H9 (cell line): ENCODE data around the gene TRIM65. TPM values are rescaled to one million over a fixed set of nuclear protein-coding genes. Genes with fewer than 3 reads are reported as not detected.

Experiments used
- DNase-seq: peaks from one replicate; pipeline ENCODE4 v3.0.0-alpha.2; 2017
- H2AFZ ChIP-seq: one replicate; pipeline ENCODE4 v1.6.1; 2013; ENCODE audit warnings: mild to moderate bottlenecking, low read length, control low read depth, moderate library complexity
- H2AK5ac ChIP-seq: 2 replicates; pipeline ENCODE4 v1.6.1; 2013; ENCODE audit warnings: low read length, control low read depth, mixed read lengths; ENCODE audit not compliant: insufficient read length
- H2BK120ac ChIP-seq: one replicate; pipeline ENCODE4 v1.6.1; 2013; ENCODE audit warnings: low read depth, mild to moderate bottlenecking, low read length, control low read depth, inconsistent platforms; ENCODE audit not compliant: poor library complexity, severe bottlenecking
- H2BK12ac ChIP-seq: 2 replicates; pipeline ENCODE4 v1.6.1; 2013; ENCODE audit warnings: low read length, control low read depth, mixed read lengths, low read depth; ENCODE audit not compliant: insufficient read length
- H2BK15ac ChIP-seq: 2 replicates; pipeline ENCODE4 v1.6.1; 2013; ENCODE audit warnings: low read depth, low read length, control low read depth
- H2BK20ac ChIP-seq: one replicate; pipeline ENCODE4 v1.6.1; 2013; ENCODE audit warnings: low read depth, mild to moderate bottlenecking, low read length, control low read depth, inconsistent platforms; ENCODE audit not compliant: poor library complexity, severe bottlenecking
- H2BK5ac ChIP-seq: 2 replicates; pipeline ENCODE4 v1.6.1; 2013; ENCODE audit warnings: low read length, control low read depth, mixed read lengths; ENCODE audit not compliant: insufficient read length
- H3K14ac ChIP-seq: 2 replicates; pipeline ENCODE4 v1.6.1; 2013; ENCODE audit warnings: low read length, control low read depth; ENCODE audit not compliant: insufficient read depth
- H3K18ac ChIP-seq: 2 replicates; pipeline ENCODE4 v1.6.1; 2013; ENCODE audit warnings: low read depth, mild to moderate bottlenecking, mixed read lengths, low read length, control low read depth; ENCODE audit not compliant: insufficient read length
- H3K23ac ChIP-seq: 2 replicates; pipeline ENCODE4 v1.6.1; 2013; ENCODE audit warnings: low read length, control low read depth, mixed read lengths, low read depth; ENCODE audit not compliant: insufficient read length
- H3K23me2 ChIP-seq: 2 replicates; pipeline ENCODE4 v1.6.1; 2013; ENCODE audit warnings: low read depth, mild to moderate bottlenecking, mixed read lengths, low read length, control low read depth; ENCODE audit not compliant: insufficient read length, poor library complexity, severe bottlenecking
- H3K27ac ChIP-seq: 2 replicates; pipeline ENCODE4 v1.5.1; 2013; ENCODE audit warnings: low read length, control low read depth, mixed read lengths, low read depth; ENCODE audit not compliant: insufficient read length
- H3K27me3 ChIP-seq: 2 replicates; pipeline ENCODE4 v1.6.1; 2013; ENCODE audit warnings: low read length, control low read depth, inconsistent platforms; ENCODE audit not compliant: insufficient read depth
- H3K4ac ChIP-seq: 2 replicates; pipeline ENCODE4 v1.6.1; 2013; ENCODE audit warnings: low read depth, mild to moderate bottlenecking, control low read depth, inconsistent platforms, low read length, moderate library complexity
- H3K4me1 ChIP-seq: 2 replicates; pipeline ENCODE4 v1.6.1; 2013; ENCODE audit warnings: low read length, control low read depth, inconsistent platforms; ENCODE audit not compliant: insufficient read depth
- H3K4me2 ChIP-seq: 2 replicates; pipeline ENCODE4 v1.6.1; 2013; ENCODE audit warnings: low read length, control low read depth, mixed read lengths; ENCODE audit not compliant: insufficient read length, insufficient read depth
- H3K56ac ChIP-seq: 2 replicates; pipeline ENCODE4 v1.6.1; 2013; ENCODE audit warnings: low read depth, mild to moderate bottlenecking, mixed read lengths, low read length, control low read depth; ENCODE audit not compliant: insufficient read length
- H3K79me1 ChIP-seq: 2 replicates; pipeline ENCODE4 v1.6.1; 2013; ENCODE audit warnings: low read depth, mild to moderate bottlenecking, moderate library complexity, low read length, control low read depth, inconsistent platforms; ENCODE audit not compliant: insufficient read depth, poor library complexity, severe bottlenecking
- H3K79me2 ChIP-seq: 2 replicates; pipeline ENCODE4 v1.6.1; 2013; ENCODE audit warnings: low read length, control low read depth, inconsistent platforms; ENCODE audit not compliant: insufficient read depth
- H3K9ac ChIP-seq: 2 replicates; pipeline ENCODE4 v1.6.1; 2013; ENCODE audit warnings: low read length, control low read depth, mixed read lengths; ENCODE audit not compliant: insufficient read length; ENCODE audit errors: extremely low read depth
- H3K9me3 ChIP-seq: one replicate; pipeline ENCODE4 v1.6.1; 2013; ENCODE audit warnings: low read depth, low read length, inconsistent platforms; ENCODE audit not compliant: control insufficient read depth
- H3T11ph ChIP-seq: one replicate; pipeline ENCODE4 v1.6.1; 2013; ENCODE audit warnings: mild to moderate bottlenecking, low read length, control low read depth, inconsistent platforms
- H4K20me1 ChIP-seq: one replicate; pipeline ENCODE4 v1.6.1; 2013; ENCODE audit not compliant: control insufficient read depth, insufficient read length, insufficient read depth
- H4K5ac ChIP-seq: 2 replicates; pipeline ENCODE4 v1.6.1; 2013; ENCODE audit warnings: low read depth, mild to moderate bottlenecking, mixed read lengths, low read length, control low read depth; ENCODE audit not compliant: insufficient read length
- H4K8ac ChIP-seq: replicated peaks from 2 replicates; pipeline ENCODE4 v1.6.1; 2013; ENCODE audit warnings: low read length, control low read depth, mixed read lengths, low read depth; ENCODE audit not compliant: insufficient read length
- H4K91ac ChIP-seq: 2 replicates; pipeline ENCODE4 v1.6.1; 2013; ENCODE audit warnings: low read depth, mild to moderate bottlenecking, moderate library complexity, mixed read lengths, low read length, control low read depth; ENCODE audit not compliant: insufficient read length
- H3K27ac Mint-ChIP-seq, 3 experiments: 2 replicates in 2 of 3; 3 replicates in 1 of 3; pipeline ENCODE4 v1.8.0; 2020 to 2021; ENCODE audit warnings: mixed read lengths in 3 of 3, mild to moderate bottlenecking in 1 of 3, moderate library complexity in 1 of 3
- H3K27me3 Mint-ChIP-seq: 2 replicates; pipeline ENCODE4 v1.8.0; 2021; ENCODE audit warnings: low read depth, mild to moderate bottlenecking, moderate library complexity, mixed read lengths
- H3K36me3 Mint-ChIP-seq, 3 experiments: 2 replicates in 2 of 3; 3 replicates in 1 of 3; pipeline ENCODE4 v1.8.0; 2020 to 2021; ENCODE audit warnings: low read depth in 3 of 3, mixed read lengths in 3 of 3; ENCODE audit not compliant: insufficient read depth in 1 of 3
- H3K4me1 Mint-ChIP-seq, 2 experiments: 2 replicates each; pipeline ENCODE4 v1.8.0; 2020; ENCODE audit warnings: mixed read lengths in 2 of 2
- H3K4me3 Mint-ChIP-seq, 2 experiments: 2 replicates in 1 of 2; 3 replicates in 1 of 2; pipeline ENCODE4 v1.8.0; 2020 to 2021; ENCODE audit warnings: mild to moderate bottlenecking in 2 of 2, mixed read lengths in 2 of 2, moderate library complexity in 1 of 2
- H3K9me3 Mint-ChIP-seq, 2 experiments: 2 replicates in 1 of 2; 3 replicates in 1 of 2; pipeline ENCODE4 v1.8.0; 2020; ENCODE audit warnings: mild to moderate bottlenecking in 2 of 2, mixed read lengths in 2 of 2, moderate library complexity in 1 of 2
- CTCF ChIP-seq: fragments of 200-600 bp; sonication (generic); conservative IDR thresholded peaks from 3 replicates; pipeline ENCODE4 v1.8.0; 2021; ENCODE audit warnings: antibody characterized with exemption, mild to moderate bottlenecking
- WGBS: extraction: QIAGEN DNeasy Blood & Tissue Kit; methylation state at CpG from one replicate; pipeline ENCODE4 v1.1.7; 2013; ENCODE audit warnings: missing lambda C conversion rate, low lambda C conversion rate, mixed read lengths; ENCODE audit not compliant: insufficient read length; ENCODE audit errors: extremely low coverage; 5-methylcytosine and 5-hydroxymethylcytosine counted together
- total RNA-seq: library from RNA; stranded (reverse); gene quantifications from 2 replicates; pipeline ENCODE4 v1.2.1, GENCODE V29; 2021

TRIM65 gene
- total RNA-seq, 1 experiment from 2014 or later = 34.1 TPM

- H2BK20ac ChIP-seq = no peak overlapping the region
- no peaks in the 10 kb centered on the region for H3K79me2 ChIP-seq
- no peaks in the 10 kb centered on the region for H3K9me3 ChIP-seq
- DNase-seq = no peak
- no CpG with 5 or more reads among the region's 7 CpGs for WGBS
- no peak overlapping the region for H2BK120ac ChIP-seq
- no peak for TF ChIP-seq CTCF
- no peak overlapping the region for H3T11ph ChIP-seq
- no peak overlapping the region for H3K9ac ChIP-seq
- Mint-ChIP-seq H3K9me3 (no peaks in the 10 kb centered on the region), H3K27ac (no peak overlapping the region), H3K4me1 (peaks cover 5 to 17% of the 10 kb centered on the region in 2 experiments), H3K27me3 (no peaks in the 10 kb centered on the region), H3K36me3 (peaks cover 0 to 4% (median 4%) of the 10 kb centered on the region in 3 experiments; a peak in 3 of 7 replicates), H3K4me3 (no peak overlapping the region)
- no peak overlapping the region for H3K23ac ChIP-seq
- no peak overlapping the region for H4K91ac ChIP-seq
- no peak overlapping the region for H3K27ac ChIP-seq
- no peaks in the 10 kb centered on the region for H3K79me1 ChIP-seq
- no peak overlapping the region for H3K14ac ChIP-seq
- no peaks in the 10 kb centered on the region for H3K23me2 ChIP-seq
- H3K18ac ChIP-seq = no peak overlapping the region
- H3K4me2 ChIP-seq = no peak overlapping the region
- H4K20me1 ChIP-seq = no peaks in the 10 kb centered on the region
- H2BK15ac ChIP-seq = no peak overlapping the region
- H4K8ac ChIP-seq = no peak overlapping the region
- no peak overlapping the region for H3K4ac ChIP-seq
- H2AK5ac ChIP-seq = no peak overlapping the region
- no peak overlapping the region for H2AFZ ChIP-seq
- no peak overlapping the region for H2BK5ac ChIP-seq
- H4K5ac ChIP-seq = no peak overlapping the region
- no peak overlapping the region for H3K56ac ChIP-seq
- no peaks in the 10 kb centered on the region for H3K4me1 ChIP-seq
- no peaks in the 10 kb centered on the region for H3K27me3 ChIP-seq
- no peak overlapping the region for H2BK12ac ChIP-seq
Observed at GRCh38 chr17:75840799-75841164, 56.0 kb downstream of the TRIM65 start.
